ENCODE measurements around the gene GCG. TPM values are rescaled to one million over a fixed set of nuclear protein-coding genes. Genes with fewer than 3 reads are reported as not detected.

Gene GCG
- total RNA-seq, 1 experiment from 2014 or later = not detected

GRCh38 chr2:162118166-162119031 is 33.6 kb downstream of the GCG start:
- BruUV-seq (replicated peaks) = no TSS peak
- no peaks in the 10 kb centered on the region for H3K36me3 Mint-ChIP-seq (ENCODE audit: insufficient read depth, unreplicated experiment)
- DNase-seq (ENCODE audit: unreplicated experiment) = peak; percentile 83
- ChIA-PET CTCF (interaction anchor here (0.8 to 1.8 kb wide), 10 partner anchors 10 to 868 kb away, joined by 3 to 10 read pairs (median 4); no protein-coding TSS in a partner anchor), POLR2A (interaction anchor here (0.7 to 1.4 kb wide), 4 partner anchors 24 to 156 kb away, joined by 3 to 4 read pairs (median 3); no protein-coding TSS in a partner anchor)
- H3K27ac Mint-ChIP-seq (ENCODE audit: low read depth, unreplicated experiment) = peak overlapping the region; percentile 53
- TF ChIP-seq CTCF (IDR thresholded peaks at IDR 0.05; ENCODE audit: unreplicated experiment) = no peak
- peaks cover 8% of the 10 kb centered on the region for H3K9me3 Mint-ChIP-seq (ENCODE audit: unreplicated experiment)
- intact Hi-C loops (cut with micrococcal nuclease) = loop anchor here (1.0 kb wide), 1 partner anchor 25 kb away; no protein-coding TSS in a partner anchor
- H3K4me1 Mint-ChIP-seq (ENCODE audit: insufficient read depth, unreplicated experiment) = peaks cover 7% of the 10 kb centered on the region
- peak overlapping the region; percentile 10 for H3K4me3 Mint-ChIP-seq (ENCODE audit: unreplicated experiment)
- no peaks in the 10 kb centered on the region for H3K27me3 Mint-ChIP-seq (ENCODE audit: insufficient read depth, unreplicated experiment)

- Mint-ChIP-seq H3K27me3 (ENCODE audit: insufficient read depth, unreplicated experiment) (no peaks in the 10 kb centered on the region), H3K36me3 (ENCODE audit: insufficient read depth, unreplicated experiment) (no peaks in the 10 kb centered on the region), H3K4me1 (ENCODE audit: insufficient read depth, unreplicated experiment) (peaks cover 16% of the 10 kb centered on the region), H3K4me3 (ENCODE audit: unreplicated experiment) (no peak overlapping the region), H3K27ac (ENCODE audit: low read depth, unreplicated experiment) (no peak overlapping the region), H3K9me3 (ENCODE audit: unreplicated experiment) (peaks cover 8% of the 10 kb centered on the region)
- intact Hi-C loops (cut with micrococcal nuclease) = no loop called here
- no TSS peak for BruUV-seq (replicated peaks)
- POLR2A ChIA-PET = interaction anchor here (2.5 kb wide), 1 partner anchor 10 kb away, joined by 7 read pairs; no protein-coding TSS in a partner anchor
- CTCF ChIA-PET = interaction anchor here (0.6 to 2.0 kb wide), 5 partner anchors 10 to 125 kb away, joined by 3 to 6 read pairs (median 3); partner anchors contain the start of gene GCG
- TF ChIP-seq CTCF (IDR thresholded peaks at IDR 0.05; ENCODE audit: unreplicated experiment) = no peak
- no peak for DNase-seq (ENCODE audit: unreplicated experiment)
These were observed 35.7 kb downstream of the GCG start for GRCh38 chr2:162116352-162116751.

GRCh38 chr2:162115076-162115475 is 37.0 kb downstream of the GCG start:
- CTCF ChIA-PET = no interaction called here
- H3K4me1 Mint-ChIP-seq (ENCODE audit: insufficient read depth, unreplicated experiment) = peaks cover 16% of the 10 kb centered on the region
- H3K36me3 Mint-ChIP-seq (ENCODE audit: insufficient read depth, unreplicated experiment) = no peaks in the 10 kb centered on the region
- TF ChIP-seq CTCF (IDR thresholded peaks at IDR 0.05; ENCODE audit: unreplicated experiment) = no peak
- POLR2A ChIA-PET = no interaction called here
- DNase-seq (ENCODE audit: unreplicated experiment) = no peak
- no peak overlapping the region for H3K27ac Mint-ChIP-seq (ENCODE audit: low read depth, unreplicated experiment)
- intact Hi-C loops (cut with micrococcal nuclease) = no loop called here
- no peak overlapping the region for H3K4me3 Mint-ChIP-seq (ENCODE audit: unreplicated experiment)
- no TSS peak for BruUV-seq (replicated peaks)
- peaks cover 8% of the 10 kb centered on the region for H3K9me3 Mint-ChIP-seq (ENCODE audit: unreplicated experiment)
- H3K27me3 Mint-ChIP-seq (ENCODE audit: insufficient read depth, unreplicated experiment) = no peaks in the 10 kb centered on the region

- Mint-ChIP-seq H3K27me3 (ENCODE audit: insufficient read depth, unreplicated experiment) (no peaks in the 10 kb centered on the region), H3K36me3 (ENCODE audit: insufficient read depth, unreplicated experiment) (no peaks in the 10 kb centered on the region), H3K4me3 (ENCODE audit: unreplicated experiment) (no peak overlapping the region), H3K4me1 (ENCODE audit: insufficient read depth, unreplicated experiment) (peaks cover 16% of the 10 kb centered on the region), H3K27ac (ENCODE audit: low read depth, unreplicated experiment) (no peak overlapping the region), H3K9me3 (ENCODE audit: unreplicated experiment) (peaks cover 8% of the 10 kb centered on the region)
- DNase-seq (ENCODE audit: unreplicated experiment) = peak; percentile 50
- intact Hi-C loops (cut with micrococcal nuclease) = no loop called here
- TF ChIP-seq CTCF (IDR thresholded peaks at IDR 0.05; ENCODE audit: unreplicated experiment) = no peak
- POLR2A ChIA-PET = interaction anchor here (2.4 kb wide), 1 partner anchor 22 kb away, joined by 25 read pairs; no protein-coding TSS in a partner anchor
- CTCF ChIA-PET = interaction anchor here (0.8 to 1.0 kb wide), 2 partner anchors 23 to 168 kb away, joined by 4 read pairs; no protein-coding TSS in a partner anchor
- no TSS peak for BruUV-seq (replicated peaks)
These were observed 37.8 kb downstream of the GCG start for GRCh38 chr2:162114271-162114670.

All from MCF 10A (cell line).